Prostate gland (tissue), 2 donors: ENCODE results near the gene ADNP. TPM values are rescaled to one million over a fixed set of nuclear protein-coding genes. Genes with fewer than 3 reads are reported as not detected.

Source experiments
- DNase-seq: peaks from one replicate; pipeline ENCODE4 v3.0.0-alpha.2; 2019; ENCODE audit warnings: low spot score
- H3K27ac ChIP-seq, 2 donors: fragments of 200-600 bp; sonication (generic); 2 replicates each; pipeline ENCODE4 v1.5.1; 2017 to 2019
- H3K27me3 ChIP-seq: fragments of 200-600 bp; sonication (generic); replicated peaks from 2 replicates; pipeline ENCODE4 v1.5.1; 2019; ENCODE audit not compliant: insufficient read depth
- H3K36me3 ChIP-seq, 2 donors: fragments of 200-600 bp; sonication (generic); 1 replicate in 1 of 2; 2 replicates in 1 of 2; pipeline versions ENCODE4 v1.5.1 to v1.8.1; 2017 to 2019
- H3K4me1 ChIP-seq: fragments of 200-600 bp; sonication (generic); replicated peaks from 2 replicates; pipeline ENCODE4 v1.5.1; 2019
- H3K4me3 ChIP-seq, 2 donors: fragments of 200-600 bp; sonication (generic); 2 replicates each; pipeline ENCODE4 v1.5.1; 2017 to 2019
- H3K9me3 ChIP-seq: fragments of 200-600 bp; sonication (generic); 2 replicates; pipeline ENCODE4 v1.5.1; 2017
- CTCF ChIP-seq, 4 experiments: fragments of 200-600 bp in 2 of 4; fragments of 450-650 bp in 2 of 4; sonication (generic) in 2 of 4; IDR thresholded peaks; 1 replicate in 3 of 4; 2 replicates in 1 of 4; pipeline ENCODE4 v1.5.1; 2016 to 2019; ENCODE audit warnings: antibody characterized with exemption in 4 of 4, mild to moderate bottlenecking in 2 of 4, moderate library complexity in 2 of 4
- POLR2A ChIP-seq: fragments of 450-650 bp; IDR thresholded peaks from one replicate; pipeline ENCODE4 v1.6.1; 2016; ENCODE audit warnings: antibody characterized with exemption, mild to moderate bottlenecking
- POLR2AphosphoS5 ChIP-seq: sonication (generic); formaldehyde crosslinking; IDR thresholded peaks from one replicate; pipeline ENCODE4 v1.6.1; 2017; ENCODE audit warnings: antibody characterized with exemption
- WGBS: methylation state at CpG from one replicate; pipeline ENCODE4 v1.1.5; 2018; 5-methylcytosine and 5-hydroxymethylcytosine counted together
- intact Hi-C: fragments of 100-400 bp; cut with DNase I; formaldehyde crosslinking; loops from one replicate; pipeline ENCODE4 v1.14.2; 2022
- total RNA-seq, 2 donors: library from RNA; depleted of rRNA; stranded (reverse); fragments of >200 nt; gene quantifications; one replicate each; pipeline ENCODE4 v1.1.0, GENCODE V29; 2016

ADNP gene
- total RNA-seq, 2 donors from 2014 or later: 46.8 to 84.7 TPM

DNA sequence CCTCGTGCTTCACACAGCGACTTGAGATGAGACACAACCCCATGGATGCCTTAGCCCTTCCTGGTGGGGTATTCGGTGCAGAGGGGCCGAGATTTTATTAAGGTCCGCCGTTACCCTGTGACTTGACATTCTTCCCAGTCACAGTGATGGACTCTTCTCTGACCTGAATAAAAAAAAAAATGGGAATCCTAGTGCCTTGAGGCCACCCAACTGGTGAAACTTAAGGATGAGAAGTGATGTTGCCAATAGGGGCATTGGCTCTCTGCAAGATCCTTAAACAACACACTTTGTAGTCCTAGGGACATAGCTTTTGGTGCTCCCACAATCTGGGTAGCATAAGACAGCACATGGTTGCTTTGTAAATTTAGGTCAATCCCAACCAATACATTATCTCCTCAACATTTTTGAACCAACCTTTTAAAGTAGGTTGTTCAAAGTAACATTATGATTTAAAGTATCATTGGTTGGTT, 814 bp upstream of the ADNP start:
- TF ChIP-seq POLR2A (no peak), POLR2AphosphoS5 (no peak), CTCF (IDR thresholded peaks at IDR 0.05) (no peak)
- H3K9me3 ChIP-seq: no peaks in the 10 kb centered on the region
- WGBS: 27% methylated on average over 6 of the region's 6 CpGs
- peaks cover 5% of the 10 kb centered on the region for H3K4me1 ChIP-seq
- H3K27ac ChIP-seq: peak overlapping the region; percentile 98
- no peaks in the 10 kb centered on the region for H3K36me3 ChIP-seq
- peak overlapping the region; percentile 78 to 89 for H3K4me3 ChIP-seq
- no peak for DNase-seq
- intact Hi-C loops: no loop called here
- H3K27me3 ChIP-seq: no peaks in the 10 kb centered on the region

DNA sequence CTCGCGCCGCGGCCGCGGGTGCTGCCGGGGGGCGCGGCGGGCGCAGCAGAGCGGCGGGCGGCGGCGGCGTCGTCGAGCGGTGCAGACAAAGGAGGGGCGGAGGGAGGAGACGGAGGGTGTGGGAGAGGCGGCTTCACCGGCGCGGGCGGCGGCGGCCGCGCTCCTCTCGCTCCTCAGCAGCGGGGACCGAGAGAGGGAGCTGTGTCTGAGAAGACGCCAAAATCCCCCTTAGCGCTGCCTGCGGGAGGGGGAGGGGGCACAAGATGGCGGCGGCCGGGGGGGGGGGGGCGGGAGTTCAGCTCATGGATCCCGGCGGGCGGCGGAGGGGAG, 296 bp downstream of the ADNP start:
- H3K4me1 ChIP-seq: peaks cover 5% of the 10 kb centered on the region
- 2% methylated on average over 21 of the region's 45 CpGs for WGBS
- intact Hi-C loops: no loop called here

GRCh38 chr20:50930139-50930975, 880 bp downstream of the ADNP start:
- Histone ChIP-seq H3K27me3 (no peaks in the 10 kb centered on the region), H3K4me3 (peak overlapping the region; percentile 78 to 89), H3K9me3 (no peaks in the 10 kb centered on the region), H3K4me1 (peaks cover 5% of the 10 kb centered on the region), H3K27ac (peak overlapping the region; percentile 98), H3K36me3 (no peaks in the 10 kb centered on the region)
- DNase-seq: no peak
- under 1% methylated on average over 73 of the region's 79 CpGs for WGBS
- TF ChIP-seq POLR2A: no peak
- TF ChIP-seq POLR2AphosphoS5: no peak
- TF ChIP-seq CTCF (IDR thresholded peaks at IDR 0.05): no peak
- intact Hi-C loops: no loop called here

More for the DNA sequence above, 296 bp downstream of the ADNP start:
- H3K27ac ChIP-seq: peak overlapping the region; percentile 98
- no peak for TF ChIP-seq POLR2A
- peak overlapping the region; percentile 78 to 89 for H3K4me3 ChIP-seq
- no peak for DNase-seq
- no peaks in the 10 kb centered on the region for H3K36me3 ChIP-seq
- no peaks in the 10 kb centered on the region for H3K9me3 ChIP-seq
- H3K27me3 ChIP-seq: no peaks in the 10 kb centered on the region

- TF ChIP-seq POLR2A (no peak), POLR2AphosphoS5 (peak; percentile 83), CTCF (IDR thresholded peaks at IDR 0.05) (peak; percentile 70 to 93 (median 84))
- H3K27ac ChIP-seq: peak overlapping the region; percentile 69 to 98
- no peaks in the 10 kb centered on the region for H3K27me3 ChIP-seq
- WGBS: 5% methylated on average over 13 of the region's 13 CpGs
- H3K4me3 ChIP-seq: peak overlapping the region; percentile 78 to 89
- intact Hi-C loops: loop anchor here (1.0 to 2.0 kb wide), 2 partner anchors 111 to 135 kb away; partner anchors contain the start of gene BCAS4
- peak; percentile 91 for DNase-seq
- no peaks in the 10 kb centered on the region for H3K36me3 ChIP-seq
- peaks cover 5% of the 10 kb centered on the region for H3K4me1 ChIP-seq
- H3K9me3 ChIP-seq: no peaks in the 10 kb centered on the region
Measured at GRCh38 chr20:50929299-50930138, 1.7 kb downstream of the ADNP start.

GRCh38 chr20:50928469-50928868, 2.8 kb downstream of the ADNP start:
- Histone ChIP-seq H3K4me3 (peak overlapping the region in 1 of 2 donors; percentile 89), H3K27me3 (no peaks in the 10 kb centered on the region)
- 56% methylated on average over 5 of the region's 5 CpGs for WGBS

More at GRCh38 chr20:50928469-50928868, 2.8 kb downstream of the ADNP start:
- H3K9me3 ChIP-seq: no peaks in the 10 kb centered on the region
- no peak for TF ChIP-seq POLR2A
- TF ChIP-seq CTCF (IDR thresholded peaks at IDR 0.05): peak in 1 of 4 experiments; percentile 30
- H3K36me3 ChIP-seq: no peaks in the 10 kb centered on the region
- peak overlapping the region in 1 of 2 donors; percentile 98 for H3K27ac ChIP-seq
- H3K4me1 ChIP-seq: peaks cover 5% of the 10 kb centered on the region
- no peak for DNase-seq
- intact Hi-C loops: loop anchor here (2.0 kb wide), 1 partner anchor 134 kb away; the partner anchor contains the start of gene BCAS4
